Loucy (cell line): ENCODE results near the gene FOSL1.
A peak's percentile ranks its signal among the peaks of the same experiment; 100 is the strongest.

Source experiments
- H2AFZ ChIP-seq: fragments of 200-600 bp; sonication (generic); 2 replicates; pipeline ENCODE4 v1.6.0; 2016; ENCODE audit warnings: antibody characterized with exemption, mild to moderate bottlenecking, low read length, moderate library complexity
- H3F3A ChIP-seq: fragments of 200-600 bp; 2 replicates; pipeline ENCODE4 v1.6.0; 2016; ENCODE audit warnings: antibody characterized with exemption, low read depth, mild to moderate bottlenecking
- H3K27me3 ChIP-seq: fragments of 200-600 bp; sonication (generic); 2 replicates; pipeline ENCODE4 v1.6.1; 2014; ENCODE audit warnings: low read length, mild to moderate bottlenecking; ENCODE audit not compliant: insufficient read depth, poor library complexity, severe bottlenecking
- H3K36me3 ChIP-seq: fragments of 200-600 bp; sonication (generic); 2 replicates; pipeline ENCODE4 v1.6.1; 2016; ENCODE audit warnings: low read length; ENCODE audit not compliant: insufficient read depth
- H3K4me1 ChIP-seq: fragments of 200-600 bp; sonication (generic); 2 replicates; pipeline ENCODE4 v1.5.1; 2014; ENCODE audit warnings: low read length, mild to moderate bottlenecking; ENCODE audit not compliant: insufficient read depth, poor library complexity, severe bottlenecking
- H3K4me2 ChIP-seq: fragments of 200-600 bp; sonication (generic); 2 replicates; pipeline ENCODE4 v1.6.0; 2014; ENCODE audit warnings: antibody characterized with exemption, low read length, low read depth, mild to moderate bottlenecking; ENCODE audit not compliant: poor library complexity, severe bottlenecking
- H3K4me3 ChIP-seq: fragments of 200-600 bp; sonication (generic); 2 replicates; pipeline ENCODE4 v1.5.1; 2014; ENCODE audit warnings: low read length, mild to moderate bottlenecking, mixed read lengths; ENCODE audit not compliant: poor library complexity, severe bottlenecking
- H3K79me2 ChIP-seq: fragments of 200-600 bp; sonication (generic); 2 replicates; pipeline ENCODE4 v1.6.1; 2014; ENCODE audit warnings: low read length; ENCODE audit not compliant: insufficient read depth
- H3K9ac ChIP-seq: fragments of 200-600 bp; sonication (generic); 2 replicates; pipeline ENCODE4 v1.6.0; 2014; ENCODE audit warnings: mild to moderate bottlenecking, low read depth, low read length, moderate library complexity; ENCODE audit not compliant: poor library complexity, severe bottlenecking
- H3K9me2 ChIP-seq: fragments of 200-600 bp; sonication (generic); replicated peaks from 2 replicates; pipeline ENCODE4 v1.6.1; 2016; ENCODE audit warnings: low read depth, low read length, mixed read lengths
- H3K9me3 ChIP-seq: fragments of 200-600 bp; sonication (generic); 2 replicates; pipeline ENCODE4 v1.6.1; 2014; ENCODE audit warnings: mild to moderate bottlenecking, antibody characterized with exemption, low read length, low read depth; ENCODE audit not compliant: insufficient read depth
- H4K20me1 ChIP-seq: fragments of 200-600 bp; sonication (generic); 2 replicates; pipeline ENCODE4 v1.6.0; 2014; ENCODE audit warnings: antibody characterized with exemption, low read length, mild to moderate bottlenecking; ENCODE audit not compliant: insufficient read depth, poor library complexity, severe bottlenecking
- CTCF ChIP-seq: fragments of 200-600 bp; sonication (generic); conservative IDR thresholded peaks from 2 replicates; pipeline ENCODE4 v1.5.1; 2014; ENCODE audit warnings: mild to moderate bottlenecking, antibody characterized with exemption, low read length
- EZH2phosphoT487 ChIP-seq: fragments of 200-600 bp; IDR thresholded peaks from 2 replicates; pipeline ENCODE4 v1.6.1; 2018; ENCODE audit warnings: antibody characterized with exemption, mild to moderate bottlenecking, moderate library complexity, borderline replicate concordance

The FOSL1 gene

GRCh38 chr11:65884716-65885092 lies 15.5 kb downstream of the FOSL1 start:
- Histone ChIP-seq H3F3A (no peaks in the 10 kb centered on the region), H3K9me3 (no peaks in the 10 kb centered on the region), H3K4me3 (peak overlapping the region; percentile 57), H3K4me2 (peak overlapping the region; percentile 92), H3K9ac (peak overlapping the region; percentile 53), H3K4me1 (peaks cover 60% of the 10 kb centered on the region), H4K20me1 (peaks cover 6% of the 10 kb centered on the region), H3K36me3 (peaks cover 11% of the 10 kb centered on the region; the same call in 1 of the 2 replicates), H3K9me2 (no peaks in the 10 kb centered on the region), H2AFZ (no peak overlapping the region), H3K79me2 (peaks cover 41% of the 10 kb centered on the region), H3K27me3 (no peaks in the 10 kb centered on the region)
- TF ChIP-seq CTCF (peak; percentile 100), EZH2phosphoT487 (no peak)

- no peaks in the 10 kb centered on the region for H3K9me3 ChIP-seq
- TF ChIP-seq CTCF (no peak), EZH2phosphoT487 (no peak)
- no peak overlapping the region for H3K4me3 ChIP-seq
- H3K4me2 ChIP-seq, result peak overlapping the region; percentile 92
- no peaks in the 10 kb centered on the region for H3K27me3 ChIP-seq
- H3K79me2 ChIP-seq, result peaks cover 41% of the 10 kb centered on the region
- peaks cover 11% of the 10 kb centered on the region; the same call in 1 of the 2 replicates for H3K36me3 ChIP-seq
- no peaks in the 10 kb centered on the region for H3K9me2 ChIP-seq
- no peaks in the 10 kb centered on the region for H3F3A ChIP-seq
- H4K20me1 ChIP-seq, result peaks cover 6% of the 10 kb centered on the region
- H2AFZ ChIP-seq, result no peak overlapping the region
- no peak overlapping the region for H3K9ac ChIP-seq
- peaks cover 60% of the 10 kb centered on the region for H3K4me1 ChIP-seq
Measured at GRCh38 chr11:65883786-65884715, 16.1 kb downstream of the FOSL1 start.

GRCh38 chr11:65883058-65883761 lies 17.0 kb downstream of the FOSL1 start:
- peaks cover 11% of the 10 kb centered on the region; the same call in 1 of the 2 replicates for H3K36me3 ChIP-seq
- peaks cover 41% of the 10 kb centered on the region for H3K79me2 ChIP-seq
- H2AFZ ChIP-seq, result no peak overlapping the region
- TF ChIP-seq EZH2phosphoT487 (no peak), CTCF (no peak)
- no peak overlapping the region for H3K4me3 ChIP-seq
- no peaks in the 10 kb centered on the region for H3F3A ChIP-seq
- H3K9me3 ChIP-seq, result no peaks in the 10 kb centered on the region
- H3K9ac ChIP-seq, result no peak overlapping the region
- no peaks in the 10 kb centered on the region for H3K9me2 ChIP-seq
- peaks cover 59% of the 10 kb centered on the region for H3K4me1 ChIP-seq
- H3K4me2 ChIP-seq, result no peak overlapping the region
- H4K20me1 ChIP-seq, result peaks cover 6% of the 10 kb centered on the region
- no peaks in the 10 kb centered on the region for H3K27me3 ChIP-seq
